Upper lobe of left lung (tissue), 4 donors: ENCODE results near the gene OR56A1.

Experiments
- CTCF ChIP-seq, 6 experiments: fragments of 450-650 bp in 4 of 6; fragments of 200-600 bp in 2 of 6; sonication (generic) in 2 of 6; IDR thresholded peaks; one replicate each; pipeline ENCODE4 v1.5.1; 2016 to 2019; ENCODE audit warnings: antibody characterized with exemption in 6 of 6
- EP300 ChIP-seq, 4 donors: sonication (generic); formaldehyde crosslinking; IDR thresholded peaks; one replicate each; pipeline ENCODE4 v1.5.1; 2017; ENCODE audit warnings: antibody characterized with exemption in 4 of 4, control low read depth in 2 of 4
- POLR2AphosphoS5 ChIP-seq, 2 donors: sonication (generic); formaldehyde crosslinking; IDR thresholded peaks; one replicate each; pipeline ENCODE4 v1.5.1; 2017; ENCODE audit warnings: antibody characterized with exemption in 2 of 2

- TF ChIP-seq POLR2AphosphoS5 (IDR thresholded peaks at IDR 0.05): no peak
- no peak for TF ChIP-seq EP300 (IDR thresholded peaks at IDR 0.05)
- TF ChIP-seq CTCF (IDR thresholded peaks at IDR 0.05): no peak
Observed at GRCh38 chr11:5989203-5989602, 41.4 kb downstream of the OR56A1 start.
